Stomach smooth muscle (tissue), 2 donors: ENCODE results near the gene UBTD2.

Source experiments
- H3K27ac ChIP-seq: one replicate; pipeline ENCODE4 v1.7.0; 2013; ENCODE audit warnings: mild to moderate bottlenecking, low read length, inconsistent platforms
- H3K27me3 ChIP-seq, 2 donors: one replicate each; pipeline ENCODE4 v1.7.0; 2013; ENCODE audit warnings: low read length in 2 of 2; ENCODE audit not compliant: insufficient read depth in 2 of 2, control insufficient read depth in 1 of 2
- H3K36me3 ChIP-seq, 2 donors: one replicate each; pipeline ENCODE4 v1.7.0; 2013; ENCODE audit warnings: low read length in 2 of 2; ENCODE audit not compliant: control insufficient read depth in 2 of 2, insufficient read depth in 2 of 2
- H3K4me1 ChIP-seq: one replicate; pipeline ENCODE4 v1.7.0; 2013; ENCODE audit warnings: low read length; ENCODE audit not compliant: control insufficient read depth, insufficient read depth
- H3K4me3 ChIP-seq, 2 donors: one replicate each; pipeline ENCODE4 v1.7.0; 2013; ENCODE audit warnings: low read length in 2 of 2
- H3K9ac ChIP-seq, 2 donors: one replicate each; pipeline ENCODE4 v1.7.0; 2013; ENCODE audit warnings: low read length in 2 of 2, mild to moderate bottlenecking in 1 of 2
- H3K9me3 ChIP-seq, 2 donors: one replicate each; pipeline ENCODE4 v1.7.0; 2013; ENCODE audit warnings: low read length in 2 of 2; ENCODE audit not compliant: control insufficient read depth in 2 of 2
- donor health status: healthy.
- donor health status: Pancreatic carcinoma.

UBTD2 gene

DNA sequence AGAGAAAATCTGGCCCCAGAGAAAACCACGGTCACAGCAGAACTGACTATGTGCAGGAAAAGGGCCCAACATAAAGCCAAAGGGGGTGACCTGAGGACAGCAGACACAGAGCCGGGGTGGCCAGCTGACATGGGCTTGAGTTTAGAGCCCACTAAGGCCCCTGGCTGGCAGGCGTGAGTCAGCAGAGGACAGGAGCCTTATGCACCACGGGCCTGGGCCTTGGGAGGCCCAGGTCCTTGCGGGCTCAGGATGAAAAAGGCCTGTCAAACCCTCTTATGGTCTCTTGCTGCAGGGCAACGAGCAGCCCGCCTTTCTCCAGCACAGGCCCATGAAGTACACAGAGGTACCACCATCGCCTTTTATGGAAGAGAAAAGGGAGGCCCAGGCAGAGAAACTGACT, 115.3 kb downstream of the UBTD2 start:
- H3K4me3 ChIP-seq = no peak overlapping the region
- H3K9me3 ChIP-seq = no peaks in the 10 kb centered on the region
- H3K27ac ChIP-seq = no peak overlapping the region
- H3K27me3 ChIP-seq = no peaks in the 10 kb centered on the region
- peaks cover 13% of the 10 kb centered on the region for H3K4me1 ChIP-seq
- H3K36me3 ChIP-seq = no peaks in the 10 kb centered on the region
- H3K9ac ChIP-seq = no peak overlapping the region

GRCh38 chr5:172167895-172168294, 115.7 kb downstream of the UBTD2 start:
- peaks cover 13% of the 10 kb centered on the region for H3K4me1 ChIP-seq
- H3K9me3 ChIP-seq = no peaks in the 10 kb centered on the region
- no peak overlapping the region for H3K9ac ChIP-seq
- no peak overlapping the region for H3K27ac ChIP-seq
- H3K36me3 ChIP-seq = no peaks in the 10 kb centered on the region
- no peaks in the 10 kb centered on the region for H3K27me3 ChIP-seq
- H3K4me3 ChIP-seq = no peak overlapping the region

- H3K4me1 ChIP-seq = peaks cover 13% of the 10 kb centered on the region
Observed at GRCh38 chr5:172166030-172166826, 117.3 kb downstream of the UBTD2 start.

GRCh38 chr5:172165465-172165864, 118.1 kb downstream of the UBTD2 start:
- H3K9me3 ChIP-seq = no peaks in the 10 kb centered on the region
- no peaks in the 10 kb centered on the region for H3K27me3 ChIP-seq
- no peak overlapping the region for H3K9ac ChIP-seq
- H3K4me1 ChIP-seq = peaks cover 13% of the 10 kb centered on the region
- no peak overlapping the region for H3K4me3 ChIP-seq
- H3K27ac ChIP-seq = no peak overlapping the region
- H3K36me3 ChIP-seq = no peaks in the 10 kb centered on the region

More at GRCh38 chr5:172166030-172166826, 117.3 kb downstream of the UBTD2 start:
- no peaks in the 10 kb centered on the region for H3K36me3 ChIP-seq
- no peak overlapping the region for H3K27ac ChIP-seq
- no peak overlapping the region for H3K9ac ChIP-seq
- no peaks in the 10 kb centered on the region for H3K9me3 ChIP-seq
- no peak overlapping the region for H3K4me3 ChIP-seq
- H3K27me3 ChIP-seq = no peaks in the 10 kb centered on the region

GRCh38 chr5:172164769-172165212, 118.8 kb downstream of the UBTD2 start:
- H3K4me1 ChIP-seq = peaks cover 13% of the 10 kb centered on the region
- H3K27me3 ChIP-seq = no peaks in the 10 kb centered on the region
- H3K9ac ChIP-seq = no peak overlapping the region
- H3K9me3 ChIP-seq = no peaks in the 10 kb centered on the region
- H3K27ac ChIP-seq = no peak overlapping the region
- no peaks in the 10 kb centered on the region for H3K36me3 ChIP-seq
- no peak overlapping the region for H3K4me3 ChIP-seq

DNA sequence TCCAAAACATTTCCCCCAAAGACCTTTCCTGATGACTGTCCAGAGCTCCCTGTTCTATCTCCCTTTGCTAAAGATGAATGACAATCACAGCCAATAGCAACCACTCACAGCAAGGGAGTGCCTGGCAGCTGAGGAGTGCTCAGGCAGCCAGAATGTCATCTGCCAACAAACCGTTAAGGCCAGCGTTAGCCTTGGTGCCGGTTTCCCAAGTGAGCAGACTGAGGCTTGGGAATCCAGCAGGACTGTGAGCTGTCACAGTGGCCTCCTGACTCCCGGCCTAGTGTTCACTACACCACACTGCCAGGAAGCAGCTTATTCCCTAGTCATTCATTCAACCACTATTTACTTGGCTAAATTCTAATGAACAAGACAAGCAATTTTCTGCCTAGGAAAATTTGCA, 120.2 kb downstream of the UBTD2 start:
- Histone ChIP-seq H3K27ac (no peak overlapping the region), H3K9ac (no peak overlapping the region), H3K9me3 (no peaks in the 10 kb centered on the region), H3K4me1 (peaks cover 8% of the 10 kb centered on the region), H3K36me3 (no peaks in the 10 kb centered on the region), H3K4me3 (no peak overlapping the region), H3K27me3 (no peaks in the 10 kb centered on the region)

- Histone ChIP-seq H3K9ac (no peak overlapping the region), H3K36me3 (no peaks in the 10 kb centered on the region), H3K27me3 (no peaks in the 10 kb centered on the region), H3K4me1 (peaks cover 4% of the 10 kb centered on the region), H3K27ac (no peak overlapping the region), H3K9me3 (no peaks in the 10 kb centered on the region), H3K4me3 (no peak overlapping the region)
Observed at GRCh38 chr5:172162987-172163343, 120.6 kb downstream of the UBTD2 start.

GRCh38 chr5:172162323-172162986, 121.1 kb downstream of the UBTD2 start:
- no peaks in the 10 kb centered on the region for H3K27me3 ChIP-seq
- H3K9ac ChIP-seq = no peak overlapping the region
- H3K4me3 ChIP-seq = no peak overlapping the region
- H3K36me3 ChIP-seq = no peaks in the 10 kb centered on the region
- no peaks in the 10 kb centered on the region for H3K9me3 ChIP-seq
- H3K27ac ChIP-seq = no peak overlapping the region
- H3K4me1 ChIP-seq = no peaks in the 10 kb centered on the region

DNA sequence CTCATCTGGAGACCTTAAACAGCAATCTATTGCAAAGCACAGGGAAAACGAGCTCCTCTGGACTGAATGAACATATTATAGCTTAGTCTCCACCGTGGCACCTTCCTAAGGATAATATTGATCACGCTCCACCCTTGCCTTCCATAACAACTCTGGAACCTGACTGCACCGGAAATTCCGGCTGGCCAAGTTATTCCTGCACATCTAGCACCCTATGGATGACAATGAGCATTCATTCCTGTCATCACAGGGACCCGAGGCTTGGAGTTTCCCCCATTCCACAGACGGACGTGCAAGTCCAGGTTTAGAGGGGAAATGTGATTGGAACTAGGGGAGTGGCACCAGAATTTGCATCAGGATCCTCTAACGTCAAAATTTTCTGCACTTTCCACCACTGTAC, 123.1 kb downstream of the UBTD2 start:
- no peaks in the 10 kb centered on the region for H3K4me1 ChIP-seq
- H3K4me3 ChIP-seq = no peak overlapping the region
- H3K9me3 ChIP-seq = no peaks in the 10 kb centered on the region
- no peak overlapping the region for H3K9ac ChIP-seq
- no peak overlapping the region for H3K27ac ChIP-seq
- H3K36me3 ChIP-seq = peaks cover 0 to 5% of the 10 kb centered on the region in 2 donors
- H3K27me3 ChIP-seq = no peaks in the 10 kb centered on the region
